HepG2 (cell line): ENCODE data around the gene CCNF. TPM values are rescaled to one million over a fixed set of nuclear protein-coding genes. Genes with fewer than 3 reads are reported as not detected.

Source experiments
- ATAC-seq: fragments of 200-7000 bp; cut with Tn5 transposase; 3 replicates; pipeline ENCODE4 v1.9.1; 2020; ENCODE audit warnings: mild to moderate bottlenecking, moderate library complexity
- BruUV-seq: library from RNA; stranded (reverse); fragments of 400-500 nt; replicated peaks from 2 replicates; lab custom pipeline; 2021; lab: Mats Ljungman, UMichigan
- CTCF ChIA-PET: fragments of 300-600 bp; formaldehyde crosslinking; extraction: SDS; loops from one replicate; lab custom pipeline; 2021; ENCODE audit warnings: low total read pairs, inconsistent platforms, low intra/inter-chr PET ratio; lab: Yijun Ruan, JAX
- POLR2A ChIA-PET: fragments of 350-600 bp; sonication (Branson Sonifier 250); formaldehyde crosslinking; loops from one replicate; lab custom pipeline; 2020; ENCODE audit warnings: antibody characterized with exemption, inconsistent platforms; lab: Yijun Ruan, JAX
- DNase-seq: peaks from one replicate; pipeline ENCODE4 v3.0.0-alpha.2; 2015; ENCODE audit warnings: low spot score
- FAIRE-seq: peaks from 3 replicates; lab custom pipeline; 2011; peaks lifted over from hg19 to GRCh38; lab: Jason Lieb, UNC
- H2AFZ ChIP-seq: one replicate; pipeline ENCODE4 v1.6.1; 2011; ENCODE audit warnings: low read length, inconsistent platforms
- H3K27ac ChIP-seq: fragments of 300-600 bp; 3 replicates; pipeline ENCODE4 v1.8.0; 2011; ENCODE audit warnings: mixed run types, mild to moderate bottlenecking, mixed read lengths, low read length, inconsistent platforms; ENCODE audit not compliant: insufficient read depth; ENCODE audit errors: extremely low read length
- H3K27me3 ChIP-seq, 2 experiments: fragments of 200-600 bp in 1 of 2; 2 replicates in 1 of 2; 3 replicates in 1 of 2; pipeline versions ENCODE4 v1.6.0 to v1.8.0; 2011; ENCODE audit warnings: low read length in 2 of 2, mild to moderate bottlenecking in 2 of 2, moderate library complexity in 2 of 2, inconsistent platforms in 1 of 2; ENCODE audit not compliant: insufficient read depth in 2 of 2, control insufficient read depth in 1 of 2
- H3K36me3 ChIP-seq, 2 experiments: fragments of 200-600 bp in 1 of 2; replicated peaks in 1 of 2; 2 replicates in 1 of 2; 3 replicates in 1 of 2; pipeline versions ENCODE4 v1.5.1 to v1.8.0; 2011; ENCODE audit warnings: low read length in 2 of 2, inconsistent platforms in 1 of 2; ENCODE audit not compliant: insufficient read depth in 2 of 2, control insufficient read depth in 1 of 2
- H3K4me1 ChIP-seq: 2 replicates; pipeline ENCODE4 v1.5.1; 2012; ENCODE audit warnings: low read length, inconsistent platforms; ENCODE audit not compliant: insufficient read depth
- H3K4me2 ChIP-seq: 2 replicates; pipeline ENCODE4 v1.6.0; 2011; ENCODE audit warnings: low read depth, low read length, inconsistent platforms
- H3K4me3 ChIP-seq, 3 experiments: fragments of 200-600 bp in 1 of 3; sonication (generic), shearing (Covaris generic) in 1 of 3; replicated peaks in 1 of 3; 2 replicates each; pipeline ENCODE4 v1.5.1; 2011 to 2016; ENCODE audit warnings: low read length in 3 of 3, inconsistent platforms in 2 of 3, low read depth in 2 of 3, mild to moderate bottlenecking in 2 of 3, control low read depth in 1 of 3, mixed read lengths in 1 of 3; ENCODE audit not compliant: insufficient read depth in 1 of 3
- H3K79me2 ChIP-seq: one replicate; pipeline ENCODE4 v1.6.1; 2011; ENCODE audit warnings: low read length, inconsistent platforms; ENCODE audit not compliant: insufficient read depth
- H3K9ac ChIP-seq: 2 replicates; pipeline ENCODE4 v1.6.0; 2011; ENCODE audit warnings: mild to moderate bottlenecking, low read depth, low read length, inconsistent platforms; ENCODE audit not compliant: insufficient read depth
- H3K9me3 ChIP-seq: 2 replicates; pipeline ENCODE4 v1.5.1; 2012; ENCODE audit warnings: mild to moderate bottlenecking, low read length
- H4K20me1 ChIP-seq: 2 replicates; pipeline ENCODE4 v1.6.0; 2011; ENCODE audit warnings: inconsistent platforms, mild to moderate bottlenecking, low read length, moderate library complexity; ENCODE audit not compliant: insufficient read depth
- CTCF ChIP-seq: sonication (generic); formaldehyde crosslinking; IDR thresholded peaks from 2 replicates; pipeline ENCODE4 v1.5.0; 2020; ENCODE audit warnings: mild to moderate bottlenecking, missing genetic modification reagents, moderate library complexity
- PRMT3 ChIP-seq: sonication (generic); formaldehyde crosslinking; IDR thresholded peaks from 2 replicates; pipeline ENCODE4 v1.8.1; 2022; ENCODE audit warnings: low read depth, mild to moderate bottlenecking, moderate library complexity, missing genetic modification reagents, borderline replicate concordance
- SMC3 ChIP-seq: IDR thresholded peaks from 2 replicates; pipeline ENCODE4 v1.6.1; 2011; ENCODE audit warnings: low read length, improper control_type of control experiment
- ZBTB43 ChIP-seq: sonication (generic); formaldehyde crosslinking; conservative IDR thresholded peaks from 2 replicates; pipeline ENCODE4 v1.4.0; 2020; ENCODE audit warnings: missing genetic modification reagents
- ZNF609 ChIP-seq: sonication (generic); formaldehyde crosslinking; IDR thresholded peaks from 2 replicates; pipeline ENCODE4 v1.4.0; 2020; ENCODE audit warnings: mild to moderate bottlenecking, missing genetic modification reagents, borderline replicate concordance
- ZNF747 ChIP-seq: sonication (generic); formaldehyde crosslinking; IDR thresholded peaks from 2 replicates; pipeline ENCODE4 v1.8.1; 2023; ENCODE audit warnings: missing genetic modification reagents, mild to moderate bottlenecking, borderline replicate concordance
- WGBS: methylation state at CpG from one replicate; pipeline ENCODE4 v1.1.6; 2017; ENCODE audit warnings: low lambda C conversion rate; 5-methylcytosine and 5-hydroxymethylcytosine counted together
- in situ Hi-C: cut with HindIII; loops from 2 replicates; pipeline ENCODE4 v1.10.0; 2017; ENCODE audit warnings: low pct_unique_long_range_greater_than_20kb; ENCODE audit not compliant: extremely low pct_ligation_motif_present
- intact Hi-C: fragments of 100-400 bp; cut with micrococcal nuclease; formaldehyde crosslinking; loops from one replicate; pipeline ENCODE4 v1.10.0; 2022; ENCODE audit not compliant: unreplicated experiment
- polyA plus RNA-seq, 8 experiments: library from polyadenylated mRNA; depleted of rRNA in 3 of 8; stranded (reverse) in 7 of 8; unstranded in 1 of 8; fragments of >200 nt; fragmentation: Illumina TruSeq in 4 of 8; extraction: Trizol in 4 of 8; gene quantifications; 2 replicates each; pipeline versions ENCODE4 v1.2.1 to v1.2.3, GENCODE V29; 2011 to 2016; ENCODE audit warnings: low read depth in 4 of 8, missing spikeins in 1 of 8, mixed read lengths in 1 of 8; ENCODE audit not compliant: insufficient read depth in 1 of 8
- total RNA-seq, 5 experiments: library from RNA; depleted of rRNA; stranded (reverse); fragments of >200 nt; fragmentation: Illumina TruSeq; extraction: Trizol; gene quantifications; 2 replicates each; pipeline ENCODE4 v1.2.3, GENCODE V29; 2016; ENCODE audit warnings: low read depth in 1 of 5

Gene CCNF
- total and polyA plus RNA-seq, 2 of the 13 experiments (the other 11 are each of a cell fraction or from before 2014, with no cell fraction given) = 6.4 to 22.8 TPM

GRCh38 chr16:2432286-2432685, 3.0 kb downstream of the CCNF start:
- DNase-seq (no peak), FAIRE-seq (no peak), ATAC-seq (no peak)
- Histone ChIP-seq H3K36me3 (peaks cover 24 to 41% of the 10 kb centered on the region in 2 experiments), H2AFZ (no peak overlapping the region), H3K79me2 (peaks cover 15% of the 10 kb centered on the region), H3K27me3 (peaks cover 0 to 4% of the 10 kb centered on the region in 2 experiments; a peak in 2 of 5 replicates), H3K4me1 (peaks cover 28% of the 10 kb centered on the region), H3K9ac (no peak overlapping the region), H3K27ac (no peak overlapping the region), H4K20me1 (no peaks in the 10 kb centered on the region), H3K4me2 (no peak overlapping the region), H3K9me3 (no peaks in the 10 kb centered on the region), H3K4me3 (no peak overlapping the region)
- ChIA-PET POLR2A (interaction anchor here (0.7 kb wide), 1 partner anchor 42 kb away, joined by 3 read pairs; no protein-coding TSS in a partner anchor), CTCF (interaction anchor here (1.4 kb wide), 1 partner anchor 69 kb away, joined by 8 read pairs; no protein-coding TSS in a partner anchor)
- TF ChIP-seq ZNF609 (CRISPR knock-in tag) (no peak), SMC3 (peak; percentile 10; the same call in 1 of the 2 replicates), CTCF (peak; percentile 20; the same call in 1 of the 2 replicates), ZBTB43 (CRISPR knock-in tag) (no peak), PRMT3 (CRISPR knock-in tag) (no peak), ZNF747 (CRISPR knock-in tag) (no peak)
- in situ Hi-C loops = no loop called here
- BruUV-seq = no TSS peak
- intact Hi-C loops = loop anchor here (5.0 kb wide), 1 partner anchor 40 kb away; the partner anchor contains the start of gene NTN3
- 96% methylated on average over 6 of the region's 6 CpGs for WGBS
